Suppressor macrophage treated with lipopolysaccharide for 1 hour (primary cell): ENCODE data around the gene ZER1.
"Not testable (repeated sequence)": the region's sequence is repeated elsewhere in the genome, so short reads cannot be mapped to it uniquely, and the experiment has no call there.

Experiments used
- DNase-seq, 3 donors: peaks; one replicate each; pipeline ENCODE4 v3.0.0-alpha.2; 2020 to 2022

ZER1 gene

DNA sequence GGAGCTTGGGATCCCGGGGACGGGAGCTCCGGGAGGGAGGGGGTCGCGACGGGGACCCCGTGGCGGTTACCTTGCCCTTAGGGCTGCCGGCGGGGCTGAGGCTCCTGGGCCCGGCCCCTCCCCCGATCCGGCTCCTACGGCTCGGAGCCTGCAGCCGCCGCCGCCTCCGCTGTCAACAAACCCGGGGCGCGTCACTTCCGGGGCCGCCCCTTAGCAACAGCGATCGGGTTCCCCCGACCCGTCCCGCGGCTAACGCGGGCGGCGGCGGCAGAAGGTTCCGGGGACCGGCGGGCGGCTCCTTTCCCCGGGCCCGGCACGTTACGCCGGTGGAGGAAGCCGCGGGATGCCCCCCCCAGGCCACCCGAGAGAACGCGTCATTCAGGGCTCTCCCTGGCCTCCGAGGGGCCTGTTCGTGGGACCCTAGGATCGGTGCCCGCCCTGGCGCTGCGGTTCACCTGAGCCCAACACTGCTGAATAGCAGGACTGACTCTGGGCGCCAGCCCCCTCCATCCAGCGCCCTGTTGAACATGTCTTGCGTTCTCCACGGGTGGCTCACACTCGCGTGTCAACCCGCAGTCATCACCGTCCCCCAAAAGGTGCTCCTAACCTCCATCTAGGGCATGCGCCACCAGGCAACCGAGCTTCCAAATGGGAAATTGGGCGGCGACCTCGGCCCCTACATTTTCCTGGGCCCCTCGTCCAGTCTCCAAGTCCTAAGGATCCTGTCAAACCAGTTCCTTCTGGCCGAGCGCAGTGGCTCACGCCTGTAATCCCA is at the start of gene ZER1:
Gene ZER1 (minus strand): TSS at position 183 of the 775 bp plus-strand sequence. CDS start 16,362 bp downstream, outside the sequence.
- DNase-seq, result peak; percentile 92 to 98 (median 97)

DNA sequence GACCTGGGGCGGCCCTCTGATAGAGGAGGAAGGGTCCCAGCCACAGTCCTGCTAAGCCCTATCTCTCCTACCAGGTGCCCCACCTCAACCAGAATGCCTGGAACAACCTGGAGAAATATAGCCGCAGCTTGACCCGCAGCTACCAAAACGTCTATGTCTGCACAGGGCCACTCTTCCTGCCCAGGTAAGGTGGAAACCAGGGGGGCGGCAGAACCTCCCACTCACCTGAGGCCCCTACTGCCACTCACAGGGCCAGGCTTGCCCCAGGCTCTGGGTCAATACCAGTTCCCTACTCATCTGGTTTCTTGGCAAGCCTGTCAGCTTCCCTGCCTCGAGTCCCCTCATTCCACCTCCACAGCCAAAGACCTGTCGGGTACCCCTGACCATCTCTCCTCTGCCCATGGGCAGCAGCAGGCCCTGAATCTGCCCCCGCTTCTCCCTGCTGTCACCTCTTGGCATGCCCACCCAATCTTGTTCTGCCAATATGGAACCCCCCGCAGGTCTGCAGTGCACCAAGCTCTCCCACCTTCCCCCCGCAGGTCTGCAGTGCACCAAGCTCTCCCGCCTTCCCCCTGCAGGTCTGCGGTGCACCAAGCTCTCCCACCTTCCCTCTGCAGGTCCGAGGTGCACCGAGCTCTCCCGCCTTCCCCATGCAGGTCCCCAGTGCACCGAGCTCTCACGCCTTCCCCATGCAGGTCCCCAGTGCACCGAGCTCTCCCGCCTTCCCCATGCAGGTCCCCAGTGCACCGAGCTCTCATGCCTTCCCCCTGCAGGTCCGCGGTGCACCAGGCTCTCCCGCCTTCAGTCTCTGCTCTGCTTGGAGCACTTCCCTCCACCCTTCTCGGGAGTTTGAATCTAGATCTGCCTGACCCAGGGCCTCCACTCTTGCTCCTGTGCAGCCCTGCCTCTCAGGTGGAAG is 49.2 kb upstream of the ZER1 start:
- no peak for DNase-seq

DNA sequence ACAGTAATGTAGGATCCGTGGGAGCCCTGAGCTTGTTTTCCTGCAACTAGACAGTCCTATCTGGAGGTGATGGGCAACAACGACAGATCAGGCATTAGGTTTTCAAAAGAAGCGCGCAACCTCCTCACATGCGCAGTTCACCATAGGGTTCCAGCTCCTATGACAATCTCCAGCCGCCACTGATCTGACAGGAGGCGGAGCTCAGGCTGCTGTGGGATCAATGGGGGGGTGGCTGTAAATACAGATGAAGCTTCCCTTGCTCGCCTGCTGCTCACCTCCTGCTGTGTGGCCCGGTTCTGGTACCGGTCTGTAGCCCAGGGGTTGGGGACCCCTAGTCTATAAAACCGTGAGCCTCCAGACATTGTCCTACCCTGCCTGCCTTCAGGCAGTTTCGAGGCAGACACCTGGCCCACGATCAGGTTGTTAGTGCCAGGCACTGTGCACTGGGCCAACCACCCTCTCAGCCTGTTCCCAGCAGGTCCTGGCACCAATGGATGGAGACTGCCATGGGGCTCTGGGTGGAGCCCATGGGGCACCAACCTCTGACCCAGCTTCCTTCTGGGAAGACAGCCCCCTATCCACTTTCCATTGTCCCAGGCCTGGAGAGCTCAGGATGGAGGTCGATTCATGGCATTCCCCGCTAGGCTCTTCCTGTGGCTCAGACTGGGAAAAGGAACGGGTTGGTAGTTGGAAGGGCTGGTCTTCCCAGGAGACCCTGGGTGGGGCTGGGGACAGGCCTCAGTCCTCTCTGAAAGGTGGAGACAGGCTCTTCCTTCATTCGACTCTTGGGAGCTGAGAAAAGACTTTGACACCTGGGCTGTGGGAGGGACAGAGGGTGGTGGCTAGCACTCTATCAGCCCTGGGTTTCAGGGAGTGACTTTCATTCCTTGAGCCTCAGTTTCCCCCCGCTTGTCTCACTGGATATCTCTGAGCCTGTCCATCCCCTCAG is 48.3 kb upstream of the ZER1 start:
- DNase-seq, result no peak

DNA sequence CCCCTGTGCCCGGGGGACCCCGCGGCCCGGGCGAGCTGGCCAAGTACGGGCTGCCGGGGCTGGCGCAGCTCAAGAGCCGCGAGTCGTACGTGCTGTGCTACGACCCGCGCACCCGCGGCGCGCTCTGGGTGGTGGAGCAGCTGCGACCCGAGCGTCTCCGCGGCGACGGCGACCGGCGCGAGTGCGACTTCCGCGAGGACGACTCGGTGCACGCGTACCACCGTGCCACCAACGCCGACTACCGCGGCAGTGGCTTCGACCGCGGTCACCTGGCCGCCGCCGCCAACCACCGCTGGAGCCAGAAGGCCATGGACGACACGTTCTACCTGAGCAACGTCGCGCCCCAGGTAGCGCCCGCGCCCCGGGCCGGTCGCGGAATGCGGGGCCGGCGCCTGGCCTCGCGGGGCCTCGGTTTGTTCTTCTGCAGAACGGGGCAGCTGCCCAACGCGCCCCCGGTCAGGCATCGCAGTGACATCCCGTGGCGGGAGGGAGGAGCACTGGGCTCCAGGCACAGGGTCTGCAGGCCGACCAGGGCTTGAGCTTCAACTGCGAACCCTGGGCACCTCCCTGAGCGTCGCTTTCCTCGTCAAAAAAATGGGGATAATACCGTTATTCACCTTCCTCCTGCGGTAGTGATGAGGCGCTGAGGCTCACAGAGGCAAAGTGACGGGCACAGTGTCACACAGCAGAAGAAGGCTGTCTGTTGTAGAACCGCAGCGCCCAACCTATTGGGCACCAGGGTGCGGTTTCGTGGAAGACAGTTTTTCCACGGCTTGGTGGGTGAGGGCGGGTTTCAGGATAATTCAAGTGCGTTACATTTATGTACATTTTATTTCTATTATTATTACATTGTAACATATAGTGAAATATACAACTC is 47.4 kb upstream of the ZER1 start:
- DNase-seq, result peak; percentile 32 to 58 (median 36)

DNA sequence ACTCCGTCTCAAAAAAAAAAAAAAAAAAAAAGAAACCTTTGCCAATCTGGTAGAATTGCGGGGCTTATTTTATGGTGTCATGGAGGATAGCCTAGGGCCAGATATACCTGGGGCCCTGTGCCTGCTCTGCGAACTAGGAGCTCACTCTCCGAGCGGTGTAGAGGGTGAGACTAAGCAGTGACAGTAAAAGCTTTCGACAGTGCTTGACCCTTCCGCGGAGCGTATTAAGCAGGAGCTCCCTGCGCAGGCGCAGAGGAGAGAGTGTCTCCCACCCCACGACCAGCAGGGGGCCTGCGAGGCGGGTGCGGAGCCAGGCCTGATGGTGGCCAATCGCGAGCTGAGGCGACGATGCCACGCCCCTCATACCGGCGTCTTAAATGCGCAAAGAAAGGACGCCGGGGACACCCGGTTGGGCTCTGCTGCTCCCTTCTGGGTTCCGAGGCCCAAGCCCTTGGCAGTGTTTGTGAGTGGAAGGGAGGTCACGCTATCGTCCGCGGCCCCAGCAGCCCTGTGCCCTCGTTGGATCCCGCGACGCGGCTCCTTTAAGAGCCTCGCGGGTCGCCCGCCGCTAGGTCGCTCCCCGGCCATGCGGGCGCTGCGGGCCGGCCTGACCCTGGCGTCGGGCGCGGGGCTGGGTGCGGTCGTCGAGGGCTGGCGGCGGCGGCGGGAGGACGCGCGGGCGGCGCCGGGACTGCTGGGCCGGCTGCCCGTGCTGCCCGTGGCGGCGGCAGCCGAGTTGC is 46.5 kb upstream of the ZER1 start, which contains the start of gene ENDOG:
Gene ENDOG (plus strand): TSS at position 402 of the 740 bp plus-strand sequence. CDS start 185 bp downstream, at position 587.
- peak; percentile 99 to 100 (median 99) for DNase-seq

DNA sequence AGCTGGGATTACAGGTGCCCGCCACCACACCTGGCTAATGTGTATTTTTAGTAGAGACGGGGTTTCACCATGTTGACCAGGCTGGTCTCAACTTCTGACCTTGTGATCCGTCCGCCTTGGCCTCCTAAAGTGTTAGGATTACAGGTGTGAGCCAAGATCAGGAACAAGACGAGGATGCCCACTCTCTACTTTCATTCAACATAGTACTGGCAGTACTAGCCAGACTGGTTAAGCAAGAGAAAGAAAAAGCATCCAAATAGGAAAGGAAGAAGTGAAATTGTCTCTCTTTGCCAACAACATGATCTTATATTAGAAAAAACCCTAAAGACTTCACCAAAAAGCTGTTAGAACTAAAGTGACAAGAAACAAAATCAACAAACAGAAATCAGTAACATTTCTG is 39.1 kb upstream of the ZER1 start:
- no peak for DNase-seq

DNA sequence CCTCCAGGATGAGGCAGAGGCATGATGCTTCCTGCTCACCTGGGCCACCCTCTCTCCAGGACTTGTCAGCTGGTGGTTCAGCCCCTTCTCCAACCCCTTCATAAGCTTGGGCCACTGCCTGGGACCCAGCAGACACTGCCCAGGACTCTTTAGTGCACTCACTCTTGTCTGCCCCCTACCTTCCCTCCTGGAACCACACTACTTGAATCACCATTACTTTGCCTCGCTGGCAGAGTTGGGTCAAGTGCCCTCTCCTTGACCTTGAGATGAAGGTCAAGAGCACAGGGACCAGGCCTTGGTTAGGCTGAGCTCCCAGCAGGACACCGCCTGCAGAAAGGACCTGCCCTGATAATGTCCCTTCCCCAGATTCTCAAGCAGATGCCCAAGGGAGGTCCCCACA is 38.1 kb upstream of the ZER1 start:
- no peak for DNase-seq

DNA sequence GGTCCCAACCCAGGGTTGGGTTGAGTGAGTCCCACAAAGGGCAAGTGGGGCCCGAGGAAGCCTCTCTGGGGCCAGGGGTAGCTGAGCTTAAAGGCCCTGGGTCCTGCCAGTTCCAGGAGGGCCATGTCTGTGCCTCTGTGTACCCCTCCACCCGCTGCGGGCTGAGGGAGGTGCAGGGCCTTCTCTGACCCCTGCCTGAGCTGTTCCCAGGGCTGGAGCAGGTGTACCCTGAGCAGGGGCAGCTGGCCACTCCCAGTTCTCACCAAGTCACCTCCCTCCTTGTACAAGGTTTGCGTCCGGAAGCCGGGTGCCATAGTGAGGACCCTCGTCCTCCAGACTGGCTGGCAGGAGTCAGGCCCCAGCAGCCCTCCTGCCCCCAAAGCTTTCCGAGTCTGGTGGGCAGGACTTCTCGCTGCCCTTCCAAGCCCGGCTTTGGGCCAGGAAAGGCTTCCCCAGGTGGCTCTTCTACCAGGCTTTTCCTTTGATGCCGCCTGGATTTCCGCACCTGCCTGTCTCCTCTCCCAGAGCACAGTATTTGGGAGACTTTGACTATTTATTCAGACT is 37.4 kb upstream of the ZER1 start:
- no peak for DNase-seq

DNA sequence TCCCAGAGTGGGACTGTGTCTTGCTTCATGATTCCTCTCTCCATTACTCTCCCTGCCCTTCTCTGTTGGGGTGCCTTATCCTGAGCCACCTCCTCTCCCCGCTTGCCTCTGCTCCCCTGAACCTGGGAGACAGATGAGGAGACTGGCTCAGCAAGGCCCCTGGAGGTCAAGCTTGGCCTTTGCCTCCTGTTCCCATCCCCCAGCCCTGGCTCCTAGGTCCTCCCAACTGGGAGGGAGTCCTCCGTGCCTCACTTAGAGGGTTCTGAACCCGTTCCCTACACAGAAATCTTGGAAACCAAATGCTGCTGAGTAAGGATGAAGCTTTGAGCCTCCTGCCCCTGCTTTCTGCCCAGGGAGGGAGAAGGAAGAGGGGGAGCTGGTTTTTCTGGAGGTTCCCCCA is 36.8 kb upstream of the ZER1 start:
- no peak for DNase-seq

DNA sequence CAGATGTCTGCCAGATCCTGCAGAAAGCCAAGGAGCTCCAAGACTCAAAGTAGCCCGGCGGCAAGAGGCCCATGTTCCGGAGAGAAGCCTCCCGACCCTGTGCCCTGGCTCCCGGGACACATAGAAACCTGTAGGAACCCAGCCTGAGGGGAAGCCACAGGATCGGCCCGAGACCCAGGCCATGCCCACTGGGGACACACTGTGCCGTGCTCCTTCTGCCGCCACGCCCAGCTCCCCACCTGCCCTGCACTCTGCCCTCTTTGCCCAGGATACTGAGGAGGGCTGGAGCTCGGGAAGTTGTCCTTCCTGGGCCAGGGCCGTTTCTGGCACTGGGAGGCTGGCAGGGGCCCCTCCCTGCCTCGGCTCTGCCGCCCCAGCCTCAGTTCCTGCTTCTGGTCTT is 36.1 kb upstream of the ZER1 start:
- DNase-seq, result no peak

DNA sequence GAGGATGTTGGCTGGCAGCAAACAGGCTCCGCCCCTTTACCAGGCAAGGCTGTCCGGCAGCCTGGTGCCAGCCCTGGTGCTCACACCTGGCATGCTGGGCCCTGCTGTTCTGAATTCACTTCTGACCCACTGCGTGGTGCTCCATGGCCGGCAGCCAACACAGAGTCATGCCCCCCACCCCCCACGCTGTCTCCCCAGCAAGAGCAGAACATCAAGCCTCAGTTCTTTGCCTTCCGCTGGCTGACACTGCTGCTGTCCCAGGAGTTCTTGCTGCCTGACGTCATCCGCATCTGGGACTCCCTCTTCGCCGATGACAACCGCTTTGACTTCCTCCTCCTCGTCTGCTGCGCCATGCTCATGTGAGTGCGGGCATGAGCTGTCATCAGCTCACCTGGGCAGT is 33.9 kb upstream of the ZER1 start:
- no peak for DNase-seq

DNA sequence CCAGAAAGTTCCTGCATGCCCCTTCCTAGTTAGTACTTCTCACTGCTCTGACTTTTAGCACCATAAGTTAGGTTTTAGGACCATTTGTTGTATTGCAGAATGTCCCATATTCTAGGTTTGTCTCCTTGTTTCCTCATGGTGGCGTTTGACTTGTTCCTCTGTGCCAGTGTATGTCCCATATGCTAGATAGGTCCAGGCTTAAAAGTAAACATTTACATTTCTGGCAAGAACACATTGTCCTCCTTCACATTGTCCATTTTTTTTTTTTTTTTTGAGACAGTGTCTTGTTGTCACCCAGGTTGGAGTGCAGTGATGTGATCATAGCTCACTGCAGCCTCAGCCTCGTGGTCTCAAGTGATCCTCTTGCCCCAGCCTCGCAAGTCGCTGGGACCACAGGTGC is 30.8 kb upstream of the ZER1 start:
- DNase-seq, result no peak

DNA sequence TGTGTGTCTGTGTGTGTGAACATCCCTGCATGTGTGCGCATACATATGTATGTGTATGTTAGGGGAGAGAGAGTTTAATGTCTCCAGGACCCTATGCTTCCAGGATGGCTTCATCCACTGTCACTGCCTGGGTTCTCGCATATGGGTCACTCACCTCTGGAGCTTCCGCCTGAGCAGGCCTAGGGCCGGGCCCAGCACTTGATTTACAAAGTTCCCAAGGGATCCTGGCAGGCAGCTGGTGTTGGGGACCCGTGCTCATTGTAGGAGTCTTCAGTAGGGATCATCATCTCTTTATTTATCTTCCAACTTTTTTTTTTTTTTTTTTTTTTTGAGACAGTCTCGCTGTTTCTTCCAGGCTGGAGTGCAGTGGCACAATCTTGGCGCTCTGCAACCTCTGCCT is 28.3 kb upstream of the ZER1 start:
- DNase-seq, result no peak

DNA sequence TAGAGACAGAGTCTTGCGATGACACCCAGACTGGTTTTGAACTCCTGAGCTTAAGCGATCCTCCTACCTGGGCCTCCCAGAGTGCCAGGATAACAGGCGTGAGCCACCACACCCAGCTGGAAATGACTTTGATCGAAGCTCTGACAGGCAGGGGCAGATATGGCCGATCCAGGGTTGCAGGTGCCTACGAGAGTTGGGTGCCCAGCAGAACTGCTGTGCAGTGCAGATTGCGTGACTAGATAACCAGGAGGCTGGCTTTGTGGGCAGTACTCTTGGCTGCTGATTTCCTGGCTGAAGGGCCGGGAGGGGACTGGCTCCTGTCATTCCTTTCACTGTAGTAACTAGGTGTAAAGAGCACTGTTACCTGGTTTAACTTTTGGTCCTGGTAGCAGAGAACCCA is 27.2 kb upstream of the ZER1 start:
- no peak for DNase-seq

DNA sequence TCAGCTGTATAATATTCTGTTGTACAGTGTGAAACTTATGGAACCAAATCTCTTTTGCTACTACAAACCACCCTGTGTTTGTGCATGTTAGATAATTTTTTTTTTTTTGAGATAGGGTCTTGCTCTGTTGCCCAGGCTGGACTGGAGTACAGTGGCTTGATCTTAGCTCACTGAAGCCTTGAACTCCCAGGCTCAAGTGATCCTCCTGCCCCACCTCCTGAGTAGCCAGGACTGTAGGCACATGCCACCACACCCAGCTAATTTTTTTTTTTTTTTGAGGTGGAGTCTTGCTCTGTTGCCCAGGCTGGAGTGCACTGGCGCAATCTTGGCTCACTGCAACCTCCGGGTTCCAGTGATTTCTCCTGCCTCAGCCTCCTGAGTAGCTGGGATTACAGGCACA is 23.2 kb upstream of the ZER1 start:
- DNase-seq, result not testable (repeated sequence)

DNA sequence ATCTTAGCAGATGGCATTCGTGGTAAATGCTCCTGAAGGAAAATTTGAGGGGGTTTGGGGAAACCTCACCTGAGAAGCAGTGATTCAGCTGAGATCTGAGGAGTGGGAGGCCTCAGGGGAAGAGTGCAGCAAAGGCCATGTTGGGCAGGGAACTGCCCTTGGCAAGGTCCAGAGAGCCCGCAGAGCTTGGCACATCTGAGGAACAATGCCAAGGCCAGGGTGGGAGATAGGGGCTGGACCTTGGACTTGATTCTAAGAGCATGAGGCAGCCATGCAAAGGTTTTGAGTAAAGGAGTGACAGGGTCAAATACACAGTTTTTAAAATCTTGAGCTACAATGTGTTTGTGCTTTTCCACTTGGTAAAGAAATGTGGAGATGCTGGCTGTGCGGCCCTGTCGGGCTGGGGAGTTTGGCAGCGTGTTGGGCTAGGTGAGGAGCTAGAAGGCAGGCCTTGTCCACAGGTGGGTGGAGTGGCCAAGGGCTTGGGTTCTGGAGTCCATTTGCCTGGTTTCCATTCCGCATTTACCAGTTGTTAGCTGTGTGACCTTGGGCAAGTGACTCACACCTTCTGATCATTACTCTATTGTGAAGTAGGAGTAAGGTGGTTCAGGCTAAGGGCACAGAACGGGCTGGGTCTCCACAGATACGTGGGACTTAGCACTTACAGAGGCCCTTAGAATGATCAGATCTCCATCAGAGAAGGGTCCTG is 21.4 kb upstream of the ZER1 start:
- no peak for DNase-seq

DNA sequence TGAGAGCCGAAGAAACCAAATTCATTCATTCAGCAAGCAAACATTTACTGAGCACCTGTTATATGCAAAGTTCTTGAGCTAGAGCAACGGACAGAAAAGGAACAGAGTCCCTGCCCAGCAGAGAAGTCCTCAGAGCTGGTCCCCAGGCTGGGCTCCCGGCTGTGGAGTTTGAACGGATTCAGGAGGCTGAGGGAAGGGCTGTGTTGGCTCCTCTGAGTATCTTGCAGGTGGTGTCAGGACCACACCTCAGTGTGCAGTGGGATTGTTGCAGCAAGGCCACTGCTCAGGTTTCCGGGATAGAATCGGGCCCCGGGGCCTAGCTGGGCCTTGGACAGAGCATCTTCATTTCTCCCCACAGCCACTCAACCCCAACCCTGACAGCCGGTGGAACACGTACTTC is 20.4 kb upstream of the ZER1 start:
- DNase-seq, result no peak

DNA sequence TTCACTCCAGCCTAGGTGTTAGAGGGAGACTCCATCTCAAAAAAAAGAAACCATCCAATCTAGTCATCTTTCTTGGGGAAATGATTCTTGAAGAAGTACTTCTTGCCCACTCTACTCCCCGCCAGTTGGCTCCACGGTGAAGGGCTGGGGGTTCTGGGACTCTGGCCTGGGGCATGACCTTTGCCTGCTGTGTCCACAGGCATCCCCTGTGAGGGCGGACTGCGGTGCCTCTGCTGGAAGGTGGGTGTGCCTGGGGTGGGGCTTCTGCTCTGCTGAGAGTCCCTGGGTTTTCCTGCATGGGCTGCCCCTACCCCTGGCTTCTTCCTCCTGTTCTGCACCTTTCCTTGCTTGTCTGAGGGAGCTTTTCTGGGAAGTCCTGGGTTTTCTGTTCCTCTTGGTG is 18.8 kb upstream of the ZER1 start:
- no peak for DNase-seq

DNA sequence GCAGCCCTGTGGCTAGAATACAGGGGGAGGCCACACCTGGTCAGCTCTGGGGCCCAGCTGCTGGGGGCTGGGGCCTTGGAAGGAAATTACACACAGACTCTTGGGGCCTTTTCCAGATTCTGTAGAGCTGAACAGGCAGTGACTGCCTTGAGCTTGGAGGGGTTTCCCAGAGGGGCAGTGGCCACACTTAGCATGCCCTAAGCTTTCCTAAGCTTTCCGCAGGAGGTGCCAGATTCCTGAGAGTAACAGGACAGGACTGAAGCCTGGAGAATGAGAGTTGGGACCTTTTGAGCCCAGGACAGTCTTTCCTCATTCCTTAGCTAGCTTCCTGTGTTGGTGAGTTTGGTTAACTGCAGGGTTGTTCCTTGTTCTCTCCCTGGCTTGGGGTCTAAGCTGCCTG is 16.7 kb upstream of the ZER1 start:
- no peak for DNase-seq

DNA sequence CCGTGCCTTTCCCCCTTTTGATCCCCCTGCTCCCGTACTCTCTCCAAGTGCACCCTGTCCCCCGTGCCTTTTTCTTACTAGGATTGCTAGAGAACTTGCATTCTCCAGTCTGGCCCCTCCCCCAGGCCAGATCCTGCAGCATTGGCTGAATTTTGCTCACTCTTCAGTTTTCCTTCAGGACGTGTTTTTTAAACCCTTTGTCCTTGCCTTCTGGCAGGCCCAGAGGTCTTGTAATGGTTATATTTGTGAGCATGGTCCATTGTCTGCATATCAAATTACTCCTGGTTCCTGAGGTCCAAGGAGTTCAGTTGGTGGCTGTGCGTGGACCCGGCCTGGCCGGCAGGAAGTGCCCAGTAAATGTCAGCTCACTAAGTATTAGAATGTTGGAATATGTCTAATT is 15.9 kb upstream of the ZER1 start:
- peak in 1 of 3 donors; percentile 41 for DNase-seq
